ENCODE data around the gene KCNMB1. TPM values are rescaled to one million over a fixed set of nuclear protein-coding genes. Genes with fewer than 3 reads are reported as not detected.

Gene KCNMB1
- total RNA-seq, 1 donor from 2014 or later: 0.29 TPM

GRCh38 chr5:170375283-170375682 is 13.9 kb downstream of the KCNMB1 start:
- H3K27ac Mint-ChIP-seq (ENCODE audit: unreplicated experiment): no peak overlapping the region
- peaks cover 3% of the 10 kb centered on the region for H3K27me3 Mint-ChIP-seq (ENCODE audit: unreplicated experiment)
- no peak overlapping the region for H3K4me3 Mint-ChIP-seq (ENCODE audit: unreplicated experiment)
- no peak for TF ChIP-seq CTCF (IDR thresholded peaks at IDR 0.05; ENCODE audit: partially characterized antibody, unreplicated experiment)
- peaks cover 3% of the 10 kb centered on the region for H3K9me3 Mint-ChIP-seq (ENCODE audit: unreplicated experiment)
- no peaks in the 10 kb centered on the region for H3K4me1 Mint-ChIP-seq (ENCODE audit: low read depth, unreplicated experiment)
- DNase-seq: no peak
- no peaks in the 10 kb centered on the region for H3K36me3 Mint-ChIP-seq (ENCODE audit: unreplicated experiment)

GRCh38 chr5:170372971-170373370 is 16.2 kb downstream of the KCNMB1 start:
- peaks cover 3% of the 10 kb centered on the region for H3K27me3 Mint-ChIP-seq (ENCODE audit: unreplicated experiment)
- TF ChIP-seq CTCF (IDR thresholded peaks at IDR 0.05; ENCODE audit: partially characterized antibody, unreplicated experiment): no peak
- H3K27ac Mint-ChIP-seq (ENCODE audit: unreplicated experiment): no peak overlapping the region
- H3K36me3 Mint-ChIP-seq (ENCODE audit: unreplicated experiment): no peaks in the 10 kb centered on the region
- no peak for DNase-seq
- peaks cover 3% of the 10 kb centered on the region for H3K9me3 Mint-ChIP-seq (ENCODE audit: unreplicated experiment)
- peaks cover 4% of the 10 kb centered on the region for H3K4me1 Mint-ChIP-seq (ENCODE audit: low read depth, unreplicated experiment)
- H3K4me3 Mint-ChIP-seq (ENCODE audit: unreplicated experiment): no peak overlapping the region

GRCh38 chr5:170368586-170368985 is 20.6 kb downstream of the KCNMB1 start:
- H3K36me3 Mint-ChIP-seq (ENCODE audit: unreplicated experiment): no peaks in the 10 kb centered on the region
- no peak overlapping the region for H3K4me3 Mint-ChIP-seq (ENCODE audit: unreplicated experiment)
- H3K9me3 Mint-ChIP-seq (ENCODE audit: unreplicated experiment): no peaks in the 10 kb centered on the region
- H3K4me1 Mint-ChIP-seq (ENCODE audit: low read depth, unreplicated experiment): peaks cover 10% of the 10 kb centered on the region
- TF ChIP-seq CTCF (IDR thresholded peaks at IDR 0.05; ENCODE audit: partially characterized antibody, unreplicated experiment): no peak
- no peak overlapping the region for H3K27ac Mint-ChIP-seq (ENCODE audit: unreplicated experiment)
- H3K27me3 Mint-ChIP-seq (ENCODE audit: unreplicated experiment): peaks cover 2% of the 10 kb centered on the region
- no peak for DNase-seq

GRCh38 chr5:170366276-170366675 is 22.9 kb downstream of the KCNMB1 start:
- H3K36me3 Mint-ChIP-seq (ENCODE audit: unreplicated experiment): no peaks in the 10 kb centered on the region
- H3K4me1 Mint-ChIP-seq (ENCODE audit: low read depth, unreplicated experiment): peaks cover 10% of the 10 kb centered on the region
- H3K9me3 Mint-ChIP-seq (ENCODE audit: unreplicated experiment): no peaks in the 10 kb centered on the region
- H3K4me3 Mint-ChIP-seq (ENCODE audit: unreplicated experiment): no peak overlapping the region
- H3K27ac Mint-ChIP-seq (ENCODE audit: unreplicated experiment): no peak overlapping the region
- DNase-seq: no peak
- no peaks in the 10 kb centered on the region for H3K27me3 Mint-ChIP-seq (ENCODE audit: unreplicated experiment)
- no peak for TF ChIP-seq CTCF (IDR thresholded peaks at IDR 0.05; ENCODE audit: partially characterized antibody, unreplicated experiment)

GRCh38 chr5:170365831-170366230 is 23.3 kb downstream of the KCNMB1 start:
- peaks cover 10% of the 10 kb centered on the region for H3K4me1 Mint-ChIP-seq (ENCODE audit: low read depth, unreplicated experiment)
- H3K36me3 Mint-ChIP-seq (ENCODE audit: unreplicated experiment): no peaks in the 10 kb centered on the region
- no peak overlapping the region for H3K27ac Mint-ChIP-seq (ENCODE audit: unreplicated experiment)
- no peak for DNase-seq
- H3K4me3 Mint-ChIP-seq (ENCODE audit: unreplicated experiment): no peak overlapping the region
- TF ChIP-seq CTCF (IDR thresholded peaks at IDR 0.05; ENCODE audit: partially characterized antibody, unreplicated experiment): no peak
- H3K27me3 Mint-ChIP-seq (ENCODE audit: unreplicated experiment): no peaks in the 10 kb centered on the region
- no peaks in the 10 kb centered on the region for H3K9me3 Mint-ChIP-seq (ENCODE audit: unreplicated experiment)

All from glutamatergic neuron (in vitro differentiated cells).